H9 (cell line): ENCODE results near the gene RUSF1. TPM values are rescaled to one million over a fixed set of nuclear protein-coding genes. Genes with fewer than 3 reads are reported as not detected.

Experiments used
- DNase-seq: peaks from one replicate; pipeline ENCODE4 v3.0.0-alpha.2; 2017
- H2AFZ ChIP-seq: one replicate; pipeline ENCODE4 v1.6.1; 2013; ENCODE audit warnings: mild to moderate bottlenecking, low read length, control low read depth, moderate library complexity
- H2AK5ac ChIP-seq: 2 replicates; pipeline ENCODE4 v1.6.1; 2013; ENCODE audit warnings: low read length, control low read depth, mixed read lengths; ENCODE audit not compliant: insufficient read length
- H2BK120ac ChIP-seq: one replicate; pipeline ENCODE4 v1.6.1; 2013; ENCODE audit warnings: low read depth, mild to moderate bottlenecking, low read length, control low read depth, inconsistent platforms; ENCODE audit not compliant: poor library complexity, severe bottlenecking
- H2BK12ac ChIP-seq: 2 replicates; pipeline ENCODE4 v1.6.1; 2013; ENCODE audit warnings: low read length, control low read depth, mixed read lengths, low read depth; ENCODE audit not compliant: insufficient read length
- H2BK15ac ChIP-seq: 2 replicates; pipeline ENCODE4 v1.6.1; 2013; ENCODE audit warnings: low read depth, low read length, control low read depth
- H2BK20ac ChIP-seq: one replicate; pipeline ENCODE4 v1.6.1; 2013; ENCODE audit warnings: low read depth, mild to moderate bottlenecking, low read length, control low read depth, inconsistent platforms; ENCODE audit not compliant: poor library complexity, severe bottlenecking
- H2BK5ac ChIP-seq: 2 replicates; pipeline ENCODE4 v1.6.1; 2013; ENCODE audit warnings: low read length, control low read depth, mixed read lengths; ENCODE audit not compliant: insufficient read length
- H3K14ac ChIP-seq: 2 replicates; pipeline ENCODE4 v1.6.1; 2013; ENCODE audit warnings: low read length, control low read depth; ENCODE audit not compliant: insufficient read depth
- H3K18ac ChIP-seq: 2 replicates; pipeline ENCODE4 v1.6.1; 2013; ENCODE audit warnings: low read depth, mild to moderate bottlenecking, mixed read lengths, low read length, control low read depth; ENCODE audit not compliant: insufficient read length
- H3K23ac ChIP-seq: 2 replicates; pipeline ENCODE4 v1.6.1; 2013; ENCODE audit warnings: low read length, control low read depth, mixed read lengths, low read depth; ENCODE audit not compliant: insufficient read length
- H3K23me2 ChIP-seq: 2 replicates; pipeline ENCODE4 v1.6.1; 2013; ENCODE audit warnings: low read depth, mild to moderate bottlenecking, mixed read lengths, low read length, control low read depth; ENCODE audit not compliant: insufficient read length, poor library complexity, severe bottlenecking
- H3K27ac ChIP-seq: 2 replicates; pipeline ENCODE4 v1.5.1; 2013; ENCODE audit warnings: low read length, control low read depth, mixed read lengths, low read depth; ENCODE audit not compliant: insufficient read length
- H3K27me3 ChIP-seq: 2 replicates; pipeline ENCODE4 v1.6.1; 2013; ENCODE audit warnings: low read length, control low read depth, inconsistent platforms; ENCODE audit not compliant: insufficient read depth
- H3K4ac ChIP-seq: 2 replicates; pipeline ENCODE4 v1.6.1; 2013; ENCODE audit warnings: low read depth, mild to moderate bottlenecking, control low read depth, inconsistent platforms, low read length, moderate library complexity
- H3K4me1 ChIP-seq: 2 replicates; pipeline ENCODE4 v1.6.1; 2013; ENCODE audit warnings: low read length, control low read depth, inconsistent platforms; ENCODE audit not compliant: insufficient read depth
- H3K4me2 ChIP-seq: 2 replicates; pipeline ENCODE4 v1.6.1; 2013; ENCODE audit warnings: low read length, control low read depth, mixed read lengths; ENCODE audit not compliant: insufficient read length, insufficient read depth
- H3K56ac ChIP-seq: 2 replicates; pipeline ENCODE4 v1.6.1; 2013; ENCODE audit warnings: low read depth, mild to moderate bottlenecking, mixed read lengths, low read length, control low read depth; ENCODE audit not compliant: insufficient read length
- H3K79me1 ChIP-seq: 2 replicates; pipeline ENCODE4 v1.6.1; 2013; ENCODE audit warnings: low read depth, mild to moderate bottlenecking, moderate library complexity, low read length, control low read depth, inconsistent platforms; ENCODE audit not compliant: insufficient read depth, poor library complexity, severe bottlenecking
- H3K79me2 ChIP-seq: 2 replicates; pipeline ENCODE4 v1.6.1; 2013; ENCODE audit warnings: low read length, control low read depth, inconsistent platforms; ENCODE audit not compliant: insufficient read depth
- H3K9ac ChIP-seq: 2 replicates; pipeline ENCODE4 v1.6.1; 2013; ENCODE audit warnings: low read length, control low read depth, mixed read lengths; ENCODE audit not compliant: insufficient read length; ENCODE audit errors: extremely low read depth
- H3K9me3 ChIP-seq: one replicate; pipeline ENCODE4 v1.6.1; 2013; ENCODE audit warnings: low read depth, low read length, inconsistent platforms; ENCODE audit not compliant: control insufficient read depth
- H3T11ph ChIP-seq: one replicate; pipeline ENCODE4 v1.6.1; 2013; ENCODE audit warnings: mild to moderate bottlenecking, low read length, control low read depth, inconsistent platforms
- H4K20me1 ChIP-seq: one replicate; pipeline ENCODE4 v1.6.1; 2013; ENCODE audit not compliant: control insufficient read depth, insufficient read length, insufficient read depth
- H4K5ac ChIP-seq: 2 replicates; pipeline ENCODE4 v1.6.1; 2013; ENCODE audit warnings: low read depth, mild to moderate bottlenecking, mixed read lengths, low read length, control low read depth; ENCODE audit not compliant: insufficient read length
- H4K8ac ChIP-seq: replicated peaks from 2 replicates; pipeline ENCODE4 v1.6.1; 2013; ENCODE audit warnings: low read length, control low read depth, mixed read lengths, low read depth; ENCODE audit not compliant: insufficient read length
- H4K91ac ChIP-seq: 2 replicates; pipeline ENCODE4 v1.6.1; 2013; ENCODE audit warnings: low read depth, mild to moderate bottlenecking, moderate library complexity, mixed read lengths, low read length, control low read depth; ENCODE audit not compliant: insufficient read length
- H3K27ac Mint-ChIP-seq, 3 experiments: 2 replicates in 2 of 3; 3 replicates in 1 of 3; pipeline ENCODE4 v1.8.0; 2020 to 2021; ENCODE audit warnings: mixed read lengths in 3 of 3, mild to moderate bottlenecking in 1 of 3, moderate library complexity in 1 of 3
- H3K27me3 Mint-ChIP-seq: 2 replicates; pipeline ENCODE4 v1.8.0; 2021; ENCODE audit warnings: low read depth, mild to moderate bottlenecking, moderate library complexity, mixed read lengths
- H3K36me3 Mint-ChIP-seq, 3 experiments: 2 replicates in 2 of 3; 3 replicates in 1 of 3; pipeline ENCODE4 v1.8.0; 2020 to 2021; ENCODE audit warnings: low read depth in 3 of 3, mixed read lengths in 3 of 3; ENCODE audit not compliant: insufficient read depth in 1 of 3
- H3K4me1 Mint-ChIP-seq, 2 experiments: 2 replicates each; pipeline ENCODE4 v1.8.0; 2020; ENCODE audit warnings: mixed read lengths in 2 of 2
- H3K4me3 Mint-ChIP-seq, 2 experiments: 2 replicates in 1 of 2; 3 replicates in 1 of 2; pipeline ENCODE4 v1.8.0; 2020 to 2021; ENCODE audit warnings: mild to moderate bottlenecking in 2 of 2, mixed read lengths in 2 of 2, moderate library complexity in 1 of 2
- H3K9me3 Mint-ChIP-seq, 2 experiments: 2 replicates in 1 of 2; 3 replicates in 1 of 2; pipeline ENCODE4 v1.8.0; 2020; ENCODE audit warnings: mild to moderate bottlenecking in 2 of 2, mixed read lengths in 2 of 2, moderate library complexity in 1 of 2
- WGBS: extraction: QIAGEN DNeasy Blood & Tissue Kit; methylation state at CpG from one replicate; pipeline ENCODE4 v1.1.7; 2013; ENCODE audit warnings: missing lambda C conversion rate, low lambda C conversion rate, mixed read lengths; ENCODE audit not compliant: insufficient read length; ENCODE audit errors: extremely low coverage; 5-methylcytosine and 5-hydroxymethylcytosine counted together
- total RNA-seq: library from RNA; stranded (reverse); gene quantifications from 2 replicates; pipeline ENCODE4 v1.2.1, GENCODE V29; 2021
- TF ChIP-seq, protein P1 (sequence below): fragments of 200-600 bp; sonication (generic); conservative IDR thresholded peaks from 3 replicates; pipeline ENCODE4 v1.8.0; 2021; ENCODE audit warnings: antibody characterized with exemption, mild to moderate bottlenecking

RUSF1 gene
- total RNA-seq, 1 experiment from 2014 or later: 33.4 TPM

DNA sequence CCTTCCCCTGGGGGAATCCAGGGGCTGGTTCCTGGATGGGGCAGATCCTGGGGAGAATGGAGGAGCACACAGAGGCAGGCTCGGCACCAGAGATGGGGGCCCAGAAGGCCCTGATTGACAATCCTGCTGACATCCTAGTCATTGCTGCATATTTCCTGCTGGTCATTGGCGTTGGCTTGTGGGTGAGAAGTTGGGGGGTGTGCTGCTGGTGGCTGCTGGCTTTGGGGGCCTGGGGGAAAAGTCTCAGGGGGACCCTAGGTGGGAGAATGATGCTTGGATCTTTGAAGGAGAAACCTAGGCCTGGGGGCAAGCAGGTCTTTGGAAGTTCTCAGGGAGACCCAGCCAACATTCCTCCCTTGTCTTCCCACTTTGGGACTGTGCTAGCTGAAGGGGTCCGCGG lies 25.1 kb downstream of the RUSF1 start, which contains the start of gene SLC5A2:
Gene SLC5A2 (plus strand): TSS at position 43 of the 400 bp plus-strand sequence. CDS start 14 bp downstream, at position 57.
- Histone ChIP-seq H3K4me2 (no peak within 1 kb of the TSS), H2BK20ac (no peak within 1 kb of the TSS), H2BK120ac (no peak within 1 kb of the TSS), H3K4me1 (no peaks in the 10 kb centered on the region), H3K79me1 (no peaks in the 10 kb centered on the region), H2BK15ac (no peak within 1 kb of the TSS), H3K9ac (no peak within 1 kb of the TSS), H3K23ac (no peak within 1 kb of the TSS), H2AK5ac (no peak within 1 kb of the TSS), H3T11ph (no peak within 1 kb of the TSS), H3K56ac (no peak within 1 kb of the TSS), H3K23me2 (peaks cover 5% of the 10 kb centered on the region), H3K4ac (no peak within 1 kb of the TSS), H3K14ac (no peak within 1 kb of the TSS), H4K91ac (no peak within 1 kb of the TSS), H4K5ac (no peak within 1 kb of the TSS), H4K20me1 (no peaks in the 10 kb centered on the region), H3K79me2 (no peaks in the 10 kb centered on the region), H2AFZ (no peak within 1 kb of the TSS), H3K18ac (no peak within 1 kb of the TSS), H2BK5ac (no peak within 1 kb of the TSS), H3K27me3 (peaks cover 11% of the 10 kb centered on the region; the same call in 1 of the 2 replicates), H2BK12ac (no peak within 1 kb of the TSS), H3K9me3 (no peaks in the 10 kb centered on the region), H4K8ac (no peak within 1 kb of the TSS), H3K27ac (no peak within 1 kb of the TSS)
- no peak for DNase-seq
- H3K27me3 Mint-ChIP-seq: peaks cover 85% of the 10 kb centered on the region
- TF ChIP-seq, protein P1, sequence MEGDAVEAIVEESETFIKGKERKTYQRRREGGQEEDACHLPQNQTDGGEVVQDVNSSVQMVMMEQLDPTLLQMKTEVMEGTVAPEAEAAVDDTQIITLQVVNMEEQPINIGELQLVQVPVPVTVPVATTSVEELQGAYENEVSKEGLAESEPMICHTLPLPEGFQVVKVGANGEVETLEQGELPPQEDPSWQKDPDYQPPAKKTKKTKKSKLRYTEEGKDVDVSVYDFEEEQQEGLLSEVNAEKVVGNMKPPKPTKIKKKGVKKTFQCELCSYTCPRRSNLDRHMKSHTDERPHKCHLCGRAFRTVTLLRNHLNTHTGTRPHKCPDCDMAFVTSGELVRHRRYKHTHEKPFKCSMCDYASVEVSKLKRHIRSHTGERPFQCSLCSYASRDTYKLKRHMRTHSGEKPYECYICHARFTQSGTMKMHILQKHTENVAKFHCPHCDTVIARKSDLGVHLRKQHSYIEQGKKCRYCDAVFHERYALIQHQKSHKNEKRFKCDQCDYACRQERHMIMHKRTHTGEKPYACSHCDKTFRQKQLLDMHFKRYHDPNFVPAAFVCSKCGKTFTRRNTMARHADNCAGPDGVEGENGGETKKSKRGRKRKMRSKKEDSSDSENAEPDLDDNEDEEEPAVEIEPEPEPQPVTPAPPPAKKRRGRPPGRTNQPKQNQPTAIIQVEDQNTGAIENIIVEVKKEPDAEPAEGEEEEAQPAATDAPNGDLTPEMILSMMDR: no peak
- peaks cover 9 to 12% of the 10 kb centered on the region in 2 experiments for H3K4me1 Mint-ChIP-seq
- 0 out of 5 replicates have a peak within 1 kb of the TSS, but pooled peaks of 1 of the 2 experiments have one; percentile 7 for H3K4me3 Mint-ChIP-seq
- no peaks in the 10 kb centered on the region; a peak in 1 of 5 replicates for H3K9me3 Mint-ChIP-seq
- H3K27ac Mint-ChIP-seq: no peak within 1 kb of the TSS
- no CpG with 5 or more reads among the region's 4 CpGs for WGBS
- no peaks in the 10 kb centered on the region; a peak in 2 of 7 replicates for H3K36me3 Mint-ChIP-seq
